Measurements from ENCODE around the gene SAMHD1.
A peak's percentile ranks its signal among the peaks of the same experiment; 100 is the strongest.
"Not testable (repeated sequence)": the region's sequence is repeated elsewhere in the genome, so short reads cannot be mapped to it uniquely, and the experiment has no call there.

The SAMHD1 gene

GRCh38 chr20:36855241-36855657 lies 96.3 kb downstream of the SAMHD1 start:
- intact Hi-C loops (cut with micrococcal nuclease), result no loop called here
- Mint-ChIP-seq H3K36me3 (ENCODE audit: low read depth) (peaks cover 76% of the 10 kb centered on the region), H3K27ac (peak overlapping the region; percentile 52), H3K27me3 (no peaks in the 10 kb centered on the region), H3K4me1 (ENCODE audit: low read depth) (peaks cover 75% of the 10 kb centered on the region), H3K4me3 (no peak overlapping the region), H3K9me3 (no peaks in the 10 kb centered on the region)

GRCh38 chr20:36854348-36855240 lies 96.9 kb downstream of the SAMHD1 start:
- Mint-ChIP-seq H3K4me3 (no peak overlapping the region), H3K27ac (peak overlapping the region; percentile 67), H3K36me3 (ENCODE audit: low read depth) (peaks cover 69% of the 10 kb centered on the region), H3K9me3 (no peaks in the 10 kb centered on the region), H3K27me3 (no peaks in the 10 kb centered on the region), H3K4me1 (ENCODE audit: low read depth) (peaks cover 75% of the 10 kb centered on the region)
- intact Hi-C loops (cut with micrococcal nuclease), result no loop called here

- intact Hi-C loops (cut with micrococcal nuclease), result no loop called here
Observed at GRCh38 chr20:36852187-36852586, 99.3 kb downstream of the SAMHD1 start.

GRCh38 chr20:36851490-36851889 lies 100.0 kb downstream of the SAMHD1 start:
- Mint-ChIP-seq H3K4me3 (no peak overlapping the region), H3K27me3 (no peaks in the 10 kb centered on the region), H3K36me3 (ENCODE audit: low read depth) (peaks cover 50% of the 10 kb centered on the region), H3K4me1 (ENCODE audit: low read depth) (peaks cover 65% of the 10 kb centered on the region), H3K27ac (no peak overlapping the region), H3K9me3 (no peaks in the 10 kb centered on the region)
- intact Hi-C loops (cut with micrococcal nuclease), result no loop called here

More at GRCh38 chr20:36852187-36852586, 99.3 kb downstream of the SAMHD1 start:
- Mint-ChIP-seq H3K27me3 (no peaks in the 10 kb centered on the region), H3K4me1 (ENCODE audit: low read depth) (peaks cover 66% of the 10 kb centered on the region), H3K27ac (no peak overlapping the region), H3K36me3 (ENCODE audit: low read depth) (peaks cover 51% of the 10 kb centered on the region), H3K9me3 (no peaks in the 10 kb centered on the region), H3K4me3 (no peak overlapping the region)

- Mint-ChIP-seq H3K4me3 (no peak overlapping the region), H3K9me3 (no peaks in the 10 kb centered on the region), H3K27ac (no peak overlapping the region), H3K36me3 (ENCODE audit: low read depth) (peaks cover 50% of the 10 kb centered on the region), H3K4me1 (ENCODE audit: low read depth) (peaks cover 65% of the 10 kb centered on the region), H3K27me3 (no peaks in the 10 kb centered on the region)
- intact Hi-C loops (cut with micrococcal nuclease), result no loop called here
Observed at GRCh38 chr20:36850759-36851158, 100.7 kb downstream of the SAMHD1 start.

- Mint-ChIP-seq H3K27me3 (no peaks in the 10 kb centered on the region), H3K27ac (peak overlapping the region; percentile 6), H3K9me3 (no peaks in the 10 kb centered on the region), H3K4me3 (no peak overlapping the region), H3K4me1 (ENCODE audit: low read depth) (peaks cover 65% of the 10 kb centered on the region), H3K36me3 (ENCODE audit: low read depth) (peaks cover 44% of the 10 kb centered on the region)
- intact Hi-C loops (cut with micrococcal nuclease), result no loop called here
Observed at GRCh38 chr20:36849333-36850065, 102.0 kb downstream of the SAMHD1 start.

- Mint-ChIP-seq H3K27ac (no peak overlapping the region), H3K27me3 (no peaks in the 10 kb centered on the region), H3K36me3 (ENCODE audit: low read depth) (peaks cover 38% of the 10 kb centered on the region), H3K4me1 (ENCODE audit: low read depth) (peaks cover 61% of the 10 kb centered on the region), H3K4me3 (no peak overlapping the region), H3K9me3 (no peaks in the 10 kb centered on the region)
- intact Hi-C loops (cut with micrococcal nuclease), result no loop called here
Observed at GRCh38 chr20:36848677-36849076, 102.8 kb downstream of the SAMHD1 start.

- Mint-ChIP-seq H3K27ac (no peak overlapping the region), H3K36me3 (ENCODE audit: low read depth) (peaks cover 33% of the 10 kb centered on the region), H3K4me1 (ENCODE audit: low read depth) (peaks cover 66% of the 10 kb centered on the region), H3K27me3 (no peaks in the 10 kb centered on the region), H3K9me3 (no peaks in the 10 kb centered on the region), H3K4me3 (no peak overlapping the region)
- intact Hi-C loops (cut with micrococcal nuclease), result no loop called here
Observed at GRCh38 chr20:36848078-36848660, 103.3 kb downstream of the SAMHD1 start.

- Mint-ChIP-seq H3K9me3 (no peaks in the 10 kb centered on the region), H3K4me1 (ENCODE audit: low read depth) (peaks cover 71% of the 10 kb centered on the region), H3K27ac (peak overlapping the region; percentile 37), H3K36me3 (ENCODE audit: low read depth) (peaks cover 29% of the 10 kb centered on the region), H3K4me3 (no peak overlapping the region), H3K27me3 (no peaks in the 10 kb centered on the region)
- intact Hi-C loops (cut with micrococcal nuclease), result no loop called here
Observed at GRCh38 chr20:36847710-36848040, 103.8 kb downstream of the SAMHD1 start.

GRCh38 chr20:36847009-36847709 lies 104.3 kb downstream of the SAMHD1 start:
- Mint-ChIP-seq H3K27me3 (no peaks in the 10 kb centered on the region), H3K27ac (peak overlapping the region; percentile 37), H3K4me3 (no peak overlapping the region), H3K9me3 (no peaks in the 10 kb centered on the region), H3K4me1 (ENCODE audit: low read depth) (peaks cover 76% of the 10 kb centered on the region), H3K36me3 (ENCODE audit: low read depth) (peaks cover 25% of the 10 kb centered on the region)
- intact Hi-C loops (cut with micrococcal nuclease), result no loop called here

GRCh38 chr20:36845288-36845971 lies 106.1 kb downstream of the SAMHD1 start:
- H3K4me3 Mint-ChIP-seq, result no peak overlapping the region
- intact Hi-C loops (cut with micrococcal nuclease), result no loop called here
- H3K4me1 Mint-ChIP-seq (ENCODE audit: low read depth), result peaks cover 78% of the 10 kb centered on the region
- no peaks in the 10 kb centered on the region for H3K27me3 Mint-ChIP-seq
- H3K9me3 Mint-ChIP-seq, result no peaks in the 10 kb centered on the region
- peaks cover 13% of the 10 kb centered on the region for H3K36me3 Mint-ChIP-seq (ENCODE audit: low read depth)
- H3K27ac Mint-ChIP-seq, result peak overlapping the region; percentile 70

- peak overlapping the region; percentile 98 for H3K27ac Mint-ChIP-seq
- H3K4me3 Mint-ChIP-seq; H3K27me3 Mint-ChIP-seq; H3K9me3 Mint-ChIP-seq; intact Hi-C loops (cut with micrococcal nuclease): not testable (repeated sequence)
- H3K4me1 Mint-ChIP-seq (ENCODE audit: low read depth), result peaks cover 63% of the 10 kb centered on the region
- peaks cover 34% of the 10 kb centered on the region for H3K36me3 Mint-ChIP-seq (ENCODE audit: low read depth)
Observed at GRCh38 chr20:36841030-36841429, 110.5 kb downstream of the SAMHD1 start.

Measured in dendritic cell treated with granulocyte-macrophage colony-stimulating factor and Interleukin-4, amounts not matched to agents 40 ng/mL and 50 ng/mL, for 4 days (primary cell).